ENCODE data around the gene NSD1. TPM values are rescaled to one million over a fixed set of nuclear protein-coding genes. Genes with fewer than 3 reads are reported as not detected.
"Not testable (repeated sequence)": the region's sequence is repeated elsewhere in the genome, so short reads cannot be mapped to it uniquely, and the experiment has no call there.

NSD1 gene
- total RNA-seq, 1 experiment from 2014 or later = 36.8 TPM

GRCh38 chr5:177330991-177331842 is 197.6 kb downstream of the NSD1 start:
- no peak for DNase-seq (ENCODE audit: low read depth)

- no peak for DNase-seq (ENCODE audit: low read depth)
Measured at GRCh38 chr5:177332031-177332895, 198.7 kb downstream of the NSD1 start.

- DNase-seq (ENCODE audit: low read depth) = no peak
Measured at GRCh38 chr5:177332896-177333260, 199.3 kb downstream of the NSD1 start.

GRCh38 chr5:177333420-177334154 is 200.0 kb downstream of the NSD1 start:
- no peak for DNase-seq (ENCODE audit: low read depth)

GRCh38 chr5:177334155-177334551 is 200.6 kb downstream of the NSD1 start:
- DNase-seq (ENCODE audit: low read depth) = no peak

- no peak for DNase-seq (ENCODE audit: low read depth)
Measured at GRCh38 chr5:177334781-177335700, 201.5 kb downstream of the NSD1 start.

GRCh38 chr5:177335701-177336065 is 202.1 kb downstream of the NSD1 start:
- DNase-seq (ENCODE audit: low read depth) = no peak

- peak; percentile 22 for DNase-seq (ENCODE audit: low read depth)
Measured at GRCh38 chr5:177336112-177336511, 202.5 kb downstream of the NSD1 start.

GRCh38 chr5:177336603-177337494 is 203.3 kb downstream of the NSD1 start:
- DNase-seq (ENCODE audit: low read depth) = no peak

- no peak for DNase-seq (ENCODE audit: low read depth)
Measured at GRCh38 chr5:177338251-177339106, 204.9 kb downstream of the NSD1 start.

GRCh38 chr5:177339107-177339638 is 205.6 kb downstream of the NSD1 start:
- DNase-seq (ENCODE audit: low read depth) = no peak

GRCh38 chr5:177343000-177343399 is 209.4 kb downstream of the NSD1 start:
- not testable (repeated sequence) for DNase-seq (ENCODE audit: low read depth)

- DNase-seq (ENCODE audit: low read depth) = no peak
Measured at GRCh38 chr5:177343777-177344176, 210.2 kb downstream of the NSD1 start.

GRCh38 chr5:177344891-177345290 is 211.3 kb downstream of the NSD1 start:
- DNase-seq (ENCODE audit: low read depth) = no peak

GRCh38 chr5:177346820-177347219 is 213.2 kb downstream of the NSD1 start:
- DNase-seq (ENCODE audit: low read depth) = no peak

- DNase-seq (ENCODE audit: low read depth) = no peak
Measured at GRCh38 chr5:177347699-177348098, 214.1 kb downstream of the NSD1 start.

GRCh38 chr5:177349362-177349647 is 215.7 kb downstream of the NSD1 start:
- no peak for DNase-seq (ENCODE audit: low read depth)

- no peak for DNase-seq (ENCODE audit: low read depth)
Measured at GRCh38 chr5:177349762-177350161, 216.2 kb downstream of the NSD1 start.
